ENCODE results near the gene DENND4A. TPM values are rescaled to one million over a fixed set of nuclear protein-coding genes. Genes with fewer than 3 reads are reported as not detected.

Gene DENND4A
- polyA plus RNA-seq (2012; ENCODE audit: missing spikeins), result 38.8 TPM

- DNase-seq (ENCODE audit: insufficient read length) (peak; percentile 66), FAIRE-seq (peak; percentile 98)
- TF ChIP-seq TAF1 (IDR thresholded peaks at IDR 0.05; ENCODE audit: borderline replicate concordance, low read depth, low read length), result peak; percentile 79; the same call in 1 of the 2 replicates
- TF ChIP-seq POLR2AphosphoS5 (IDR thresholded peaks at IDR 0.05; ENCODE audit: low read depth, low read length), result peak; percentile 68; the same call in 1 of the 2 replicates
- TF ChIP-seq POLR2A (IDR thresholded peaks at IDR 0.05; ENCODE audit: low read depth, low read length), result no peak
Measured at GRCh38 chr15:65792138-65792987, at the start of gene DENND4A. Gene DENND4A, minus strand, starts transcription at chr15:65792293. Its CDS starts 35,843 bp downstream, at chr15:65756450.

DNA sequence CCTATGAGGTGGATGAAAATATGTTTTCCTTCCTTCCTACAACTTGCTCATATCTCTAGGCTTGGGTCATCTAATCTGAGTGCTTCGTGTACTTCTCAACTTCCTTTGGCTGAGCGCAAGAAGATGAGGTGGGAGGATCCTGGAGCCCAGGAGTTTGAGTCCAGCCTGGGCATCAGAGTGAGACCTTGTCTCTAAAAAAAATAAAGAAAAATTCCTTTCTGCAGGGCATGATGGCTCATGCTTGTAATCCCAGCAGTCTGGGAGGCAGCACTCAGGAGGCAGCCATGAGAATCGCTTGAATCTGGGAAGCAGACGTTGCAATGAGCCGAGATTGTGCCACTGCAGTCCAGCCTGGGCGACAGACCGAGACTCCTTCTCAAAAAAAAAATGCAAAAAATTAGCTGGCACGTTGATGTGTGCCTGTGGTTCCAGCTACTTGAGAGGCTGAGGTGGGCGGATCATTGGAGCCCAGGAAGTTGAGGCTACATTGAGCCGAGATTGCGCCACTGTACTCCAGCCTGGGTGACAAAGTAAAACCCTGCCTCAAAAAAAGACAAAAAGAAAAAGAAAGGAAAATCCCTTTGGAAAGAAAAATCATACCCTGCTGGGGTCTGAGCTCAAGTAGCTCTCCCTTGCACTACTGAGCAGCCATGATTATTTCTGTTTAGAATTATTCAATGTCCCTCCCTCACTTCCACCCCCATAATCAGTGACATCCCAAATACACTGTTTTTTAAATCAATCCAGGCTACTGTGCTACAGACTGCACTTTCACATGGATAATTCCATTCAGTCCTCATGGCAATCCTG lies 49.2 kb upstream of the DENND4A start:
- no peak for FAIRE-seq
- no peak for DNase-seq (ENCODE audit: insufficient read length)
- no peak for TF ChIP-seq POLR2A (IDR thresholded peaks at IDR 0.05; ENCODE audit: low read depth, low read length)
- no peak for TF ChIP-seq TAF1 (IDR thresholded peaks at IDR 0.05; ENCODE audit: borderline replicate concordance, low read depth, low read length)
- no peak for TF ChIP-seq POLR2AphosphoS5 (IDR thresholded peaks at IDR 0.05; ENCODE audit: low read depth, low read length)

DNA sequence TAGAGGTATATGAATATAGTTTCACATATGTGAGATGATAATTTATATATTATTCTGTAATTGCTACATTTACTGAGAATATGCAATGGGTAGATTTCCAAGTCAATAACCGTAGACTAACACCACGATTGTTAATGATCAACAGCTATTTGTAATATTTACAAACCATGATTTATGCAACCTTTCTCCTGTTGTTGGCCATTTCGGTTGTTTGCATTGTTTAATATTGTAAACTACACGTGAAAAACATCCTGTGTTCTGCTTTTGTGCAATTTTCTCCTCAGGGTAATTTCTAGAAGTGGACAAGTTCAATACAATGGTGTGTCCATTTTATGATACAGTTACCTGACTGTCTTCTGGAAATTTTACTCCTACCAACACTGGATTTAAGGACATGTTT lies 47.9 kb upstream of the DENND4A start:
- no peak for FAIRE-seq
- no peak for TF ChIP-seq TAF1 (IDR thresholded peaks at IDR 0.05; ENCODE audit: borderline replicate concordance, low read depth, low read length)
- TF ChIP-seq POLR2AphosphoS5 (IDR thresholded peaks at IDR 0.05; ENCODE audit: low read depth, low read length), result no peak
- no peak for TF ChIP-seq POLR2A (IDR thresholded peaks at IDR 0.05; ENCODE audit: low read depth, low read length)
- DNase-seq (ENCODE audit: insufficient read length), result no peak

- FAIRE-seq (no peak), DNase-seq (ENCODE audit: insufficient read length) (no peak)
- TF ChIP-seq POLR2A (IDR thresholded peaks at IDR 0.05; ENCODE audit: low read depth, low read length), result no peak
- TF ChIP-seq TAF1 (IDR thresholded peaks at IDR 0.05; ENCODE audit: borderline replicate concordance, low read depth, low read length), result no peak
- no peak for TF ChIP-seq POLR2AphosphoS5 (IDR thresholded peaks at IDR 0.05; ENCODE audit: low read depth, low read length)
Measured at GRCh38 chr15:65839354-65839901, 47.3 kb upstream of the DENND4A start.

DNA sequence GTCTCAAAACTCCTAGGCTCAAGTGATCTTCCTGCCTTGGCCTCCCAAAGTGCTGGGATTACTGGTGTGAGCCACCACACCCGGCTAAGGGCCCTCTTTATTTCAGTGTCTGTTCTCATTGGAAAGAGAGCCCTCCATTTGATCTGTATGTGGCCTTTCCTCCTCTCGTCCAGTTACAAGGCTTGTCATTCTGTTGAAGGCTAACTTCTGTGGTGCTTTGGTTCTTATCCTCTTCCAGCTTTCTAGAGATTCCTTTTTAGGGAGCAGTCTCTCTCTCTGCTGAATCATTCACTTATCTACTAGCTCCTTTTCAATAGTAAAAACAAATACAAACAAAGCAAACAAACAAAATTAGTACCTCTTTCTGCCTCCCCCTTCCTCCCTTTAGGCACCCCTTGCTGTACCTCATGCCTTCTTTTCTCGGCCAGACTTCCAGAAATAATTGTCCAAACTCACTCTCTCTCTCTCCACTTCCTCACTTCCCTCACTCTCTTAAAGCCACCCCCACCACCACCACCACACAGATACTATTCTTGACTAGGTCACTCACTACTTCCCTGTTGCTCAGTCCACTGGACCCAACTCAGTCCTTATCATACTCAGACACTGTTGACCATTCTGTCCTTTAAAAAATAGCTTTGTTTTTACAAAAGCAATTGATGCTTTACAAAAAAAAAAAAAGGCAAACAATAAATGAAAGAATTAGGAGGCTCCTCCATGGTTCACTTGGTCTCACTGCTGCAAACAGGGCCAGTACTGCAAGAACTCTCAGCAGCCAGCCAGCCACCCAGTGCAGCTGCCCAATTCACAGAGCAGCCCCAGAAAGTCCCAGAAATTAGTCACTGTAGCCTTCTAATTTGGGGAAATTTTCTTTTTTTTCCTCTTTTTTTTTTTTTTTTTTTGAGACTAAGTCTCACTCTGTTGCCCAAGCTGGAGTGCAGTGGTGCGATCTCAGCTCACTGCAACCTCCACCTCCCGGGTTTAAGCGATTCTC lies 45.5 kb upstream of the DENND4A start:
- TF ChIP-seq TAF1 (IDR thresholded peaks at IDR 0.05; ENCODE audit: borderline replicate concordance, low read depth, low read length) (no peak), POLR2A (IDR thresholded peaks at IDR 0.05; ENCODE audit: low read depth, low read length) (no peak), POLR2AphosphoS5 (IDR thresholded peaks at IDR 0.05; ENCODE audit: low read depth, low read length) (no peak)
- DNase-seq (ENCODE audit: insufficient read length), result no peak
- FAIRE-seq, result no peak

- DNase-seq (ENCODE audit: insufficient read length), result no peak
Measured at GRCh38 chr15:65836665-65837064, 44.6 kb upstream of the DENND4A start.

DNA sequence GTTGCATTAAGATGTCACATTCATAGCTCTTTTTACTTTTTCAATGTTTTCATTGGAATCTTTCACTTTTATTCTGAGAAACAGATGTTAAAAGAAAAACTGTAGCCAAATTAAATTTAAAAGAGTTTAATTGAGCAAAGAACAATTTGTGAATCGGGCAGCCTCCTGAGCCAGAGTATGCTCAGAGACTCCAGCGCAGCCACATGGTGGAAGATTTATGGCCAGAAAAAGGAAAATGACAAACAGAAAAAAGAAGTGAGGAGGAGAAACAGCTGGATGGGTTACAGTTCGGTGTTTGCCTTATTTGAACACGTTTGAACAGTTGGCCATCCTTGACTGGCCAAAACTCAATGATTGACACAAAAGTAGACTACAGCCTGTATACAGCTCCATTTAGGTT lies 43.4 kb upstream of the DENND4A start:
- FAIRE-seq (peak; percentile 57), DNase-seq (ENCODE audit: insufficient read length) (no peak)
- TF ChIP-seq POLR2AphosphoS5 (IDR thresholded peaks at IDR 0.05; ENCODE audit: low read depth, low read length) (no peak), POLR2A (IDR thresholded peaks at IDR 0.05; ENCODE audit: low read depth, low read length) (no peak), TAF1 (IDR thresholded peaks at IDR 0.05; ENCODE audit: borderline replicate concordance, low read depth, low read length) (no peak)

More at GRCh38 chr15:65836665-65837064, 44.6 kb upstream of the DENND4A start:
- FAIRE-seq, result no peak
- no peak for TF ChIP-seq TAF1 (IDR thresholded peaks at IDR 0.05; ENCODE audit: borderline replicate concordance, low read depth, low read length)
- no peak for TF ChIP-seq POLR2AphosphoS5 (IDR thresholded peaks at IDR 0.05; ENCODE audit: low read depth, low read length)
- TF ChIP-seq POLR2A (IDR thresholded peaks at IDR 0.05; ENCODE audit: low read depth, low read length), result no peak

- no peak for DNase-seq (ENCODE audit: insufficient read length)
- FAIRE-seq, result no peak
- TF ChIP-seq POLR2A (IDR thresholded peaks at IDR 0.05; ENCODE audit: low read depth, low read length) (no peak), POLR2AphosphoS5 (IDR thresholded peaks at IDR 0.05; ENCODE audit: low read depth, low read length) (no peak), TAF1 (IDR thresholded peaks at IDR 0.05; ENCODE audit: borderline replicate concordance, low read depth, low read length) (no peak)
Measured at GRCh38 chr15:65834603-65835282, 42.6 kb upstream of the DENND4A start.

- TF ChIP-seq TAF1 (IDR thresholded peaks at IDR 0.05; ENCODE audit: borderline replicate concordance, low read depth, low read length), result no peak
- TF ChIP-seq POLR2AphosphoS5 (IDR thresholded peaks at IDR 0.05; ENCODE audit: low read depth, low read length), result no peak
- DNase-seq (ENCODE audit: insufficient read length) (no peak), FAIRE-seq (peak; percentile 44)
Measured at GRCh38 chr15:65833501-65834205, 41.6 kb upstream of the DENND4A start.

All from GM12892 (cell line).